Measurements from ENCODE around the gene GABRR2. TPM values are rescaled to one million over a fixed set of nuclear protein-coding genes. Genes with fewer than 3 reads are reported as not detected.

Gene GABRR2
- total and polyA plus RNA-seq, 10 of the 15 experiments (the other 5 are each of a cell fraction or from before 2014, with no cell fraction given), result 0.16 to 0.72 (median 0.32) TPM; not detected in 2

GRCh38 chr6:89222712-89223039 is 92.4 kb downstream of the GABRR2 start:
- WGBS (ENCODE audit: insufficient coverage, insufficient replicate concordance, low lambda C conversion rate, missing lambda C conversion rate), result 29% methylated on average over 4 of the region's 4 CpGs
- ATAC-seq, result no peak
- DNase-seq (ENCODE audit: low read depth, low spot score), result no peak
- no TSS peak for BruUV-seq (replicated peaks)
- H3K79me2 ChIP-seq (ENCODE audit: control insufficient read depth, insufficient read depth, low read length), result no peaks in the 10 kb centered on the region
- no peaks in the 10 kb centered on the region for H3K4me1 ChIP-seq (ENCODE audit: control insufficient read depth, insufficient read depth, low read length)
- SMC1A ChIA-PET (ENCODE audit: uncharacterized antibody, unreplicated experiment), result no interaction called here
- H3K36me3 ChIP-seq (ENCODE audit: control insufficient read depth in 2 of 2, insufficient read depth in 2 of 2, low read length in 1 of 2), result no peaks in the 10 kb centered on the region
- RAD21 ChIA-PET (ENCODE audit: unreplicated experiment), result interaction anchor here (0.5 kb wide), 1 partner anchor 128 kb away, joined by 3 read pairs; no protein-coding TSS in a partner anchor
- in situ Hi-C loops (cut with MboI) (no loop called here), intact Hi-C loops (cut with micrococcal nuclease; ENCODE audit: unreplicated experiment) (no loop called here)
- H3K27me3 ChIP-seq (replicated peaks in 1 of 2; ENCODE audit: control insufficient read depth in 2 of 2, insufficient read depth in 2 of 2, low read length in 1 of 2), result peaks cover 0 to 2% of the 10 kb centered on the region in 2 experiments; a peak in 1 of 4 replicates
- H3K9ac ChIP-seq (ENCODE audit: control insufficient read depth, insufficient read depth, low read length), result no peak overlapping the region
- no peak for FAIRE-seq
- H3K27ac ChIP-seq (ENCODE audit: control insufficient read depth, insufficient read depth), result no peak overlapping the region
- no peak overlapping the region for H3K4me2 ChIP-seq (ENCODE audit: control insufficient read depth, insufficient read depth)
- H4K20me1 ChIP-seq (ENCODE audit: control insufficient read depth, insufficient read depth), result no peaks in the 10 kb centered on the region
- CTCF ChIA-PET, result no interaction called here
- H3K4me3 ChIP-seq, result no peak overlapping the region
- no peak overlapping the region for H2AFZ ChIP-seq (ENCODE audit: control insufficient read depth, low read depth, low read length)
- POLR2A ChIA-PET, result no interaction called here
- no peaks in the 10 kb centered on the region for H3K9me3 ChIP-seq (replicated peaks; ENCODE audit: control insufficient read depth, insufficient read depth, low read length)
- TF ChIP-seq HSF1 (IDR thresholded peaks at IDR 0.05; ENCODE audit: low read depth, low read length) (no peak), ELK1 (IDR thresholded peaks at IDR 0.05; ENCODE audit: low read depth, low read length) (no peak), SUZ12 (IDR thresholded peaks at IDR 0.05; ENCODE audit: unreplicated experiment) (no peak), RELB (IDR thresholded peaks at IDR 0.05; ENCODE audit: low read depth) (no peak), MYC (IDR thresholded peaks at IDR 0.05; ENCODE audit: insufficient read depth, insufficient read length, insufficient replicate concordance, low read length, severe bottlenecking) (no peak), MXI1 (IDR thresholded peaks at IDR 0.05; ENCODE audit: low read depth, low read length) (no peak), ZBTB40 (IDR thresholded peaks at IDR 0.05; ENCODE audit: borderline replicate concordance) (no peak), EED (IDR thresholded peaks at IDR 0.05; ENCODE audit: low read depth) (no peak), GATAD2B (conservative IDR thresholded peaks at IDR 0.05; ENCODE audit: low read depth) (no peak), PKNOX1 (IDR thresholded peaks at IDR 0.05) (no peak), ZNF384 (IDR thresholded peaks at IDR 0.05; ENCODE audit: borderline replicate concordance, low read depth, low read length) (no peak), FOXM1 (IDR thresholded peaks at IDR 0.05; ENCODE audit: low read depth, low read length) (no peak), PAX5 (IDR thresholded peaks at IDR 0.05; ENCODE audit: borderline replicate concordance, low read depth, low read length) (no peak)
